Sigmoid colon (tissue), 4 donors: ENCODE measurements around the gene PDYN.

Experiments
- CTCF ChIP-seq, 4 experiments: fragments of 450-650 bp in 3 of 4; fragments of 200-600 bp in 1 of 4; IDR thresholded peaks; one replicate each; pipeline ENCODE4 v1.5.1; 2016 to 2019; ENCODE audit warnings: antibody characterized with exemption in 4 of 4, mild to moderate bottlenecking in 3 of 4, moderate library complexity in 2 of 4
- EP300 ChIP-seq, 4 donors: sonication (generic); formaldehyde crosslinking; IDR thresholded peaks; one replicate each; pipeline ENCODE4 v1.6.1; 2017; ENCODE audit warnings: antibody characterized with exemption in 4 of 4
- POLR2A ChIP-seq, 2 donors: fragments of 450-650 bp; IDR thresholded peaks; one replicate each; pipeline ENCODE4 v1.6.1; 2016; ENCODE audit warnings: antibody characterized with exemption in 2 of 2, mild to moderate bottlenecking in 2 of 2, moderate library complexity in 2 of 2
- POLR2AphosphoS5 ChIP-seq, 4 donors: sonication (generic); formaldehyde crosslinking; IDR thresholded peaks; one replicate each; pipeline ENCODE4 v1.6.1; 2017; ENCODE audit warnings: antibody characterized with exemption in 4 of 4

GRCh38 chr20:1938464-1939269 is 55.2 kb downstream of the PDYN start:
- TF ChIP-seq POLR2A (IDR thresholded peaks at IDR 0.05) (no peak), CTCF (IDR thresholded peaks at IDR 0.05) (no peak), POLR2AphosphoS5 (IDR thresholded peaks at IDR 0.05) (no peak), EP300 (IDR thresholded peaks at IDR 0.05) (no peak)
